ENCODE measurements around the gene SRGAP3.

SRGAP3 gene

DNA sequence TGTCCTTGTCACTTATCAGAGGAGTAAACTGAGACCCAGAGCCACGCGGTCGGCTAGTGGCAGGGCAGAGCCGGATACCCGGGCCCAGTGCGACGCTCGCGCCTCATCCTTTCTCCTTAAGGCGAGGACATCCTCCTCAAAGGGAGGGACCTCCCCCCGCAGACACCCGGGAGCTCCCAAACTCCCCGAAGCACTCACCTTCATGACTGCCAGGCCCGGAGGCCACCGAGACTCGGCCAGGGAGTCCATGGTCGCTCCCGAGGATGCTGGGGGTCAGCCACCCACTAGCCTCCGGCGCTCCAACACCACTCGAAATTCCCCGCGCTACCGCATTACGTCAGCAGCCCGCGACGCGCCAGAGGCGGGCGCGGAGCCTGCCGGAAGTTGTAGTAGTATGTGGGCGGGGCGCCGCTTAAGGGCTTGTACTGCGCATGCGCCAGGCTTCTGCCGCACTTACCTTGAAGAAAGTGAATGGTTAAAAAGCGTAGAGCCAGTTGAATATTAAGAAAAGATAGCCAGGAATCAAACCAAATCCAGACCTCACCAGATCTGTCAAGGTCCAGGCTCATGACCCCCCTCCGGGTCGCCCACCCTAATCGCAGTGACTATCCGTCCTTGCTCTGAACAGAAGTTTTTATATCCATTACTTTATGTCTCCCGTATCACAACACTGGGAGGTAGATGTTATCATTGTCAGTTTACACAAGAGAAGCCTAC lies 286.2 kb downstream of the SRGAP3 start, which contains the start of gene RAD18 (continued):
- TF ChIP-seq, protein P1, sequence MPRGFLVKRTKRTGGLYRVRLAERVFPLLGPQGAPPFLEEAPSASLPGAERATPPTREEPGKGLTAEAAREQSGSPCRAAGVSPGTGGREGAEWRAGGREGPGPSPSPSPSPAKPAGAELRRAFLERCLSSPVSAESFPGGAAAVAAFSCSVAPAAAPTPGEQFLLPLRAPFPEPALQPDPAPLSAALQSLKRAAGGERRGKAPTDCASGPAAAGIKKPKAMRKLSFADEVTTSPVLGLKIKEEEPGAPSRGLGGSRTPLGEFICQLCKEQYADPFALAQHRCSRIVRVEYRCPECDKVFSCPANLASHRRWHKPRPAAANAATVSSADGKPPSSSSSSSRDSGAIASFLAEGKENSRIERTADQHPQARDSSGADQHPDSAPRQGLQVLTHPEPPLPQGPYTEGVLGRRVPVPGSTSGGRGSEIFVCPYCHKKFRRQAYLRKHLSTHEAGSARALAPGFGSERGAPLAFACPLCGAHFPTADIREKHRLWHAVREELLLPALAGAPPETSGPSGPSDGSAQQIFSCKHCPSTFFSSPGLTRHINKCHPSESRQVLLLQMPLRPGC (tag by site-specific recombination; IDR thresholded peaks at IDR 0.05): peak; percentile 90
- TF ChIP-seq ZNF596 (tag by site-specific recombination; IDR thresholded peaks at IDR 0.05) (no peak), ZNF624 (tag by site-specific recombination; IDR thresholded peaks at IDR 0.05) (no peak), ZNF571 (tag by site-specific recombination; IDR thresholded peaks at IDR 0.05) (no peak), ZBTB48 (tag by site-specific recombination; IDR thresholded peaks at IDR 0.05) (no peak), FEZF1 (tag by site-specific recombination; IDR thresholded peaks at IDR 0.05) (no peak), YY1 (tag by site-specific recombination; IDR thresholded peaks at IDR 0.05) (peak; percentile 55), ZFP37 (tag by site-specific recombination; IDR thresholded peaks at IDR 0.05) (0 out of 2 replicates have a peak, but pooled peaks have one; percentile 82), BCL11A (tag by site-specific recombination; IDR thresholded peaks at IDR 0.05; ENCODE audit: low read depth) (0 out of 2 replicates have a peak, but pooled peaks have one; percentile 29), ZNF19 (tag by site-specific recombination; IDR thresholded peaks at IDR 0.05; ENCODE audit: low read depth) (no peak), ZNF146 (tag by site-specific recombination; IDR thresholded peaks at IDR 0.05) (no peak), ZNF585B (tag by site-specific recombination; IDR thresholded peaks at IDR 0.05) (no peak), ZNF423 (tag by site-specific recombination; IDR thresholded peaks at IDR 0.05) (no peak), ZNF560 (tag by site-specific recombination; IDR thresholded peaks at IDR 0.05; ENCODE audit: borderline replicate concordance) (no peak)
- TF ChIP-seq, protein P2, sequence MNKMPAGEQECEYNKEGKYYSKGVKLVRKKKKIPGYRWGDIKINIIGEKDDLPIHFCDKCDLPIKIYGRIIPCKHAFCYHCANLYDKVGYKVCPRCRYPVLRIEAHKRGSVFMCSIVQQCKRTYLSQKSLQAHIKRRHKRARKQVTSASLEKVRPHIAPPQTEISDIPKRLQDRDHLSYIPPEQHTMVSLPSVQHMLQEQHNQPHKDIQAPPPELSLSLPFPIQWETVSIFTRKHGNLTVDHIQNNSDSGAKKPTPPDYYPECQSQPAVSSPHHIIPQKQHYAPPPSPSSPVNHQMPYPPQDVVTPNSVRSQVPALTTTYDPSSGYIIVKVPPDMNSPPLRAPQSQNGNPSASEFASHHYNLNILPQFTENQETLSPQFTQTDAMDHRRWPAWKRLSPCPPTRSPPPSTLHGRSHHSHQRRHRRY (tag by site-specific recombination; IDR thresholded peaks at IDR 0.05): no peak
- TF ChIP-seq, protein P3, sequence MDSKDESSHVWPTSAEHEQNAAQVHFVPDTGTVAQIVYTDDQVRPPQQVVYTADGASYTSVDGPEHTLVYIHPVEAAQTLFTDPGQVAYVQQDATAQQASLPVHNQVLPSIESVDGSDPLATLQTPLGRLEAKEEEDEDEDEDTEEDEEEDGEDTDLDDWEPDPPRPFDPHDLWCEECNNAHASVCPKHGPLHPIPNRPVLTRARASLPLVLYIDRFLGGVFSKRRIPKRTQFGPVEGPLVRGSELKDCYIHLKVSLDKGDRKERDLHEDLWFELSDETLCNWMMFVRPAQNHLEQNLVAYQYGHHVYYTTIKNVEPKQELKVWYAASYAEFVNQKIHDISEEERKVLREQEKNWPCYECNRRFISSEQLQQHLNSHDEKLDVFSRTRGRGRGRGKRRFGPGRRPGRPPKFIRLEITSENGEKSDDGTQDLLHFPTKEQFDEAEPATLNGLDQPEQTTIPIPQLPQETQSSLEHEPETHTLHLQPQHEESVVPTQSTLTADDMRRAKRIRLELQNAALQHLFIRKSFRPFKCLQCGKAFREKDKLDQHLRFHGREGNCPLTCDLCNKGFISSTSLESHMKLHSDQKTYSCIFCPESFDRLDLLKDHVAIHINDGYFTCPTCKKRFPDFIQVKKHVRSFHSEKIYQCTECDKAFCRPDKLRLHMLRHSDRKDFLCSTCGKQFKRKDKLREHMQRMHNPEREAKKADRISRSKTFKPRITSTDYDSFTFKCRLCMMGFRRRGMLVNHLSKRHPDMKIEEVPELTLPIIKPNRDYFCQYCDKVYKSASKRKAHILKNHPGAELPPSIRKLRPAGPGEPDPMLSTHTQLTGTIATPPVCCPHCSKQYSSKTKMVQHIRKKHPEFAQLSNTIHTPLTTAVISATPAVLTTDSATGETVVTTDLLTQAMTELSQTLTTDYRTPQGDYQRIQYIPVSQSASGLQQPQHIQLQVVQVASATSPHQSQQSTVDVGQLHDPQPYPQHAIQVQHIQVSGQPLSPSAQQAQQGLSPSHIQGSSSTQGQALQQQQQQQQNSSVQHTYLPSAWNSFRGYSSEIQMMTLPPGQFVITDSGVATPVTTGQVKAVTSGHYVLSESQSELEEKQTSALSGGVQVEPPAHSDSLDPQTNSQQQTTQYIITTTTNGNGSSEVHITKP (tag by site-specific recombination; IDR thresholded peaks at IDR 0.05): peak; percentile 64
- TF ChIP-seq, protein P4, sequence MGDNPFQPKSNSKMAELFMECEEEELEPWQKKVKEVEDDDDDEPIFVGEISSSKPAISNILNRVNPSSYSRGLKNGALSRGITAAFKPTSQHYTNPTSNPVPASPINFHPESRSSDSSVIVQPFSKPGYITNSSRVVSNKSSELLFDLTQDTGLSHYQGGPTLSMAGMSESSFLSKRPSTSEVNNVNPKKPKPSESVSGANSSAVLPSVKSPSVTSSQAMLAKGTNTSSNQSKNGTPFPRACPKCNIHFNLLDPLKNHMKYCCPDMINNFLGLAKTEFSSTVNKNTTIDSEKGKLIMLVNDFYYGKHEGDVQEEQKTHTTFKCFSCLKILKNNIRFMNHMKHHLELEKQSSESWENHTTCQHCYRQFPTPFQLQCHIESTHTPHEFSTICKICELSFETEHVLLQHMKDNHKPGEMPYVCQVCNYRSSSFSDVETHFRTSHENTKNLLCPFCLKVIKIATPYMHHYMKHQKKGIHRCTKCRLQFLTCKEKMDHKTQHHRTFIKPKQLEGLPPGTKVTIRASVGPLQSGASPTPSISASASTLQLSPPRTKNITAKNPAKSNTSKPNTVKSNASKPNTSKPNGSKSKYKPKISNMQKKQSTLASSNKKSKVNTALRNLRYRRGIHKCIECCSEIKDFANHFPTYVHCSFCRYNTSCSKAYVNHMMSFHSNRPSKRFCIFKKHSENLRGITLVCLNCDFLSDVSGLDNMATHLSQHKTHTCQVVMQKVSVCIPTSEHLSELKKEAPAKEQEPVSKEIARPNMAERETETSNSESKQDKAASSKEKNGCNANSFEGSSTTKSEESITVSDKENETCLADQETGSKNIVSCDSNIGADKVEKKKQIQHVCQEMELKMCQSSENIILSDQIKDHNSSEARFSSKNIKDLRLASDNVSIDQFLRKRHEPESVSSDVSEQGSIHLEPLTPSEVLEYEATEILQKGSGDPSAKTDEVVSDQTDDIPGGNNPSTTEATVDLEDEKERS (tag by site-specific recombination; IDR thresholded peaks at IDR 0.05): no peak
- TF ChIP-seq, protein P5, sequence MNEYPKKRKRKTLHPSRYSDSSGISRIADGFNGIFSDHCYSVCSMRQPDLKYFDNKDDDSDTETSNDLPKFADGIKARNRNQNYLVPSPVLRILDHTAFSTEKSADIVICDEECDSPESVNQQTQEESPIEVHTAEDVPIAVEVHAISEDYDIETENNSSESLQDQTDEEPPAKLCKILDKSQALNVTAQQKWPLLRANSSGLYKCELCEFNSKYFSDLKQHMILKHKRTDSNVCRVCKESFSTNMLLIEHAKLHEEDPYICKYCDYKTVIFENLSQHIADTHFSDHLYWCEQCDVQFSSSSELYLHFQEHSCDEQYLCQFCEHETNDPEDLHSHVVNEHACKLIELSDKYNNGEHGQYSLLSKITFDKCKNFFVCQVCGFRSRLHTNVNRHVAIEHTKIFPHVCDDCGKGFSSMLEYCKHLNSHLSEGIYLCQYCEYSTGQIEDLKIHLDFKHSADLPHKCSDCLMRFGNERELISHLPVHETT (tag by site-specific recombination; IDR thresholded peaks at IDR 0.05): peak; percentile 83
- TF ChIP-seq, protein P6, sequence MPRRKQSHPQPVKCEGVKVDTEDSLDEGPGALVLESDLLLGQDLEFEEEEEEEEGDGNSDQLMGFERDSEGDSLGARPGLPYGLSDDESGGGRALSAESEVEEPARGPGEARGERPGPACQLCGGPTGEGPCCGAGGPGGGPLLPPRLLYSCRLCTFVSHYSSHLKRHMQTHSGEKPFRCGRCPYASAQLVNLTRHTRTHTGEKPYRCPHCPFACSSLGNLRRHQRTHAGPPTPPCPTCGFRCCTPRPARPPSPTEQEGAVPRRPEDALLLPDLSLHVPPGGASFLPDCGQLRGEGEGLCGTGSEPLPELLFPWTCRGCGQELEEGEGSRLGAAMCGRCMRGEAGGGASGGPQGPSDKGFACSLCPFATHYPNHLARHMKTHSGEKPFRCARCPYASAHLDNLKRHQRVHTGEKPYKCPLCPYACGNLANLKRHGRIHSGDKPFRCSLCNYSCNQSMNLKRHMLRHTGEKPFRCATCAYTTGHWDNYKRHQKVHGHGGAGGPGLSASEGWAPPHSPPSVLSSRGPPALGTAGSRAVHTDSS (tag by site-specific recombination; IDR thresholded peaks at IDR 0.05): no peak
- TF ChIP-seq, protein P7, sequence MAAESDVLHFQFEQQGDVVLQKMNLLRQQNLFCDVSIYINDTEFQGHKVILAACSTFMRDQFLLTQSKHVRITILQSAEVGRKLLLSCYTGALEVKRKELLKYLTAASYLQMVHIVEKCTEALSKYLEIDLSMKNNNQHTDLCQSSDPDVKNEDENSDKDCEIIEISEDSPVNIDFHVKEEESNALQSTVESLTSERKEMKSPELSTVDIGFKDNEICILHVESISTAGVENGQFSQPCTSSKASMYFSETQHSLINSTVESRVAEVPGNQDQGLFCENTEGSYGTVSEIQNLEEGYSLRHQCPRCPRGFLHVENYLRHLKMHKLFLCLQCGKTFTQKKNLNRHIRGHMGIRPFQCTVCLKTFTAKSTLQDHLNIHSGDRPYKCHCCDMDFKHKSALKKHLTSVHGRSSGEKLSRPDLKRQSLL (tag by site-specific recombination; IDR thresholded peaks at IDR 0.05): peak; percentile 13; the same call in 1 of the 2 replicates
